Ovary (tissue), 9 donors: Measurements from ENCODE around the gene FHOD3. TPM values are rescaled to one million over a fixed set of nuclear protein-coding genes. Genes with fewer than 3 reads are reported as not detected.
"Not testable (repeated sequence)": the region's sequence is repeated elsewhere in the genome, so short reads cannot be mapped to it uniquely, and the experiment has no call there.

Source experiments
- DNase-seq, 5 donors: peaks; one replicate each; pipeline ENCODE4 v3.0.0-alpha.2; 2019 to 2020
- H3K27ac ChIP-seq, 2 donors: fragments of 200-600 bp; one replicate each; pipeline versions ENCODE4 v1.5.1 to v1.8.0; 2019 to 2022
- H3K27me3 ChIP-seq: fragments of 200-600 bp; one replicate; pipeline ENCODE4 v1.8.0; 2022
- H3K36me3 ChIP-seq: fragments of 200-600 bp; sonication (generic); one replicate; pipeline ENCODE4 v1.5.1; 2019
- H3K4me1 ChIP-seq: one replicate; pipeline ENCODE4 v1.8.1; 2013; ENCODE audit warnings: mild to moderate bottlenecking, moderate library complexity; ENCODE audit not compliant: insufficient read depth
- H3K4me3 ChIP-seq: fragments of 200-600 bp; sonication (generic); one replicate; pipeline ENCODE4 v1.5.1; 2017
- H3K9me3 ChIP-seq, 2 donors: fragments of 200-600 bp in 1 of 2; sonication (generic) in 1 of 2; one replicate each; pipeline versions ENCODE4 v1.5.1 to v1.8.1; 2013 to 2019; ENCODE audit warnings: mild to moderate bottlenecking in 1 of 2, moderate library complexity in 1 of 2
- CTCF ChIP-seq, 3 donors: fragments of 450-650 bp in 2 of 3; fragments of 200-600 bp in 1 of 3; IDR thresholded peaks; one replicate each; pipeline versions ENCODE4 v1.5.1 to v1.8.0; 2016 to 2022; ENCODE audit warnings: antibody characterized with exemption in 3 of 3, mild to moderate bottlenecking in 1 of 3
- EP300 ChIP-seq: sonication (generic); formaldehyde crosslinking; IDR thresholded peaks from one replicate; pipeline ENCODE4 v1.6.1; 2017; ENCODE audit warnings: antibody characterized with exemption
- POLR2A ChIP-seq: fragments of 450-650 bp; IDR thresholded peaks from one replicate; pipeline ENCODE4 v1.6.1; 2017; ENCODE audit warnings: antibody characterized with exemption, mild to moderate bottlenecking, moderate library complexity
- WGBS, 3 donors: extraction: QIAGEN DNeasy Blood & Tissue Kit in 1 of 3; methylation state at CpG; one replicate each; pipeline versions ENCODE4 v1.1.5 to v1.1.7; 2013 to 2017; 5-methylcytosine and 5-hydroxymethylcytosine counted together
- intact Hi-C, 4 donors: fragments of 100-400 bp; cut with DNase I; formaldehyde crosslinking; loops; one replicate each; pipeline versions ENCODE4 v1.11.0 to v1.15.1; 2022 to 2023
- polyA plus RNA-seq, 2 donors: library from polyadenylated mRNA; stranded (reverse); fragments of 200-250 nt in 1 of 2; fragments of 350-450 nt in 1 of 2; fragmentation: Illumina TruSeq in 1 of 2; extraction: RNeasy Lipid Tissue Mini Kit (QIAGEN cat#74804) in 1 of 2; gene quantifications; one replicate each; pipeline ENCODE4 v1.2.3, GENCODE V29; 2013 to 2014
- total RNA-seq, 7 donors: library from RNA; depleted of rRNA in 2 of 7; stranded (reverse); fragments of >200 nt in 2 of 7; fragmentation: NEBNext Ultra II Directional in 3 of 7; extraction: Animal tissue kit (Norgen Biotek cat#: 25700) in 3 of 7; gene quantifications; one replicate each; pipeline versions ENCODE4 v1.1.0 to v1.2.4, GENCODE V29; 2016 to 2023
- donor health status: DM: no; HTN: no; CAD: no; lungs with moderate emphysema.
- donor health status: DM: no; HTN: no; CAD: no.
- donor health status: Bipolar disorder and iron deficiency.
- donor health status: DM: yes; HTN: yes; CAD: no.
- donor health status: DM: no; HTN: no; CAD: no.
- donor health status: DM: yes; HTN: yes; CAD: no.

FHOD3 gene
- total and polyA plus RNA-seq, 9 donors: 3.5 to 62.5 (median 11.0) TPM

GRCh38 chr18:36543991-36544725, 246.6 kb downstream of the FHOD3 start:
- H3K9me3 ChIP-seq: no peaks in the 10 kb centered on the region
- H3K27me3 ChIP-seq: no peaks in the 10 kb centered on the region
- TF ChIP-seq CTCF (IDR thresholded peaks at IDR 0.05) (no peak), EP300 (no peak), POLR2A (no peak)
- no peaks in the 10 kb centered on the region for H3K36me3 ChIP-seq
- H3K4me3 ChIP-seq: no peak overlapping the region
- WGBS, 3 donors: 54 to 70% (median 56%) methylated on average over 15 of the region's 15 CpGs
- H3K4me1 ChIP-seq: peaks cover 7% of the 10 kb centered on the region
- intact Hi-C loops: no loop called here
- peak overlapping the region in 1 of 2 donors; percentile 67 for H3K27ac ChIP-seq
- DNase-seq: peak in 2 of 5 donors; percentile 19 to 29

DNA sequence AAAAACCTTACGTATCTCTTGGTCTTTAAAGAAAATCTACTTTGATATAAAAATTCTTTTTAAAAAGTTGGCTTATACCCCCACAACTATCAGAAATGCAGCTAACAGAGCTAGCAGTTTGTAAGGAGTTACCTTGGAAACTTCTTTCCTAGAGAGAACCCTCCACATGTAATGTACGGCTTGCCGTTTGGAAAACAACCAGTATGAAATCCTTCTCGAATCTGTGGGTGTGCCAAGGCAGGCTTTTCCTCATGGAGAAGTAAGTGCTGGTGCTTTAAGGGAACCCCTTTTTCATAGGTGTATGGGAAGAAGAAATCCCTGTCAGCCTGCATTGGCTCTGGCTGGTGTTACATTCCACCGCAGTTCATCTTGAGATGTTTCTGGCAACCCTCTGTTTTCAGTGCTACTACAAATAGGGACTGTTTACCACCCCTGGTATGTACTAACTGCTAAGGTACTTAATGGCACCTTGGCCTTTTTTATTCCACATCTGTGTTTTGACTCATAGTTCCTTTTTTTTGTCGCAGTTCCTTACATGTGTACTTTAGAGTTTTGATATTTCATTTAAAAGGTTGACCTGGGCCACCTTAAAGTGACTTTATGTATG, 248.4 kb downstream of the FHOD3 start:
- no peaks in the 10 kb centered on the region for H3K27me3 ChIP-seq
- TF ChIP-seq CTCF (IDR thresholded peaks at IDR 0.05) (no peak), EP300 (no peak), POLR2A (no peak)
- no peaks in the 10 kb centered on the region for H3K36me3 ChIP-seq
- H3K9me3 ChIP-seq: no peaks in the 10 kb centered on the region
- intact Hi-C loops: no loop called here
- no peak overlapping the region for H3K4me3 ChIP-seq
- WGBS, 3 donors: 68 to 87% (median 73%) methylated on average over 6 of the region's 6 CpGs
- no peak overlapping the region for H3K27ac ChIP-seq
- no peak for DNase-seq
- H3K4me1 ChIP-seq: peaks cover 7% of the 10 kb centered on the region

DNA sequence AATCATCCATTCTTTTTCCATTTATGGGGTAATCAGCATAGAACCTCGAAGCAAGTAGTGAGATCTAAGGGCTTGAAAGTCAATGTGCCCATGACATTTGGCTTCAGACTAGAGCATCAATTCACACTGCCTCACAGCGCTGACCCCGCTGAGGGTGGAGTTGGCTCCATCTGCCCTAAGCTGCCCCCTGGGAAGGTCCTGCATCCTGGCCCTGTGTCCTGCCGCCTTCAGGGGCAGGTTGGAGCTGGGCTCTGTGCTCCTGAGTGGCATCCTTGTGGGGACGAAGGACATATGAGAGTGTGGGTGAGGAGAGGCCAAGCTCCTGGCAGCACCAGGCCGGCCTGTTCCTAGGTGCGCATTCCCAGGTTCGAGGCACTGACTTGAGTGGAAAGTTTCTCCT, 249.4 kb downstream of the FHOD3 start:
- no peak overlapping the region for H3K4me3 ChIP-seq
- H3K9me3 ChIP-seq: no peaks in the 10 kb centered on the region
- 91 to 97% (median 94%) methylated on average over 8 of the region's 8 CpGs for WGBS, 3 donors
- H3K36me3 ChIP-seq: no peaks in the 10 kb centered on the region
- no peaks in the 10 kb centered on the region for H3K27me3 ChIP-seq
- no peak for DNase-seq
- TF ChIP-seq EP300 (no peak), CTCF (IDR thresholded peaks at IDR 0.05) (no peak), POLR2A (no peak)
- H3K4me1 ChIP-seq: peaks cover 7% of the 10 kb centered on the region
- intact Hi-C loops: no loop called here
- H3K27ac ChIP-seq: no peak overlapping the region

DNA sequence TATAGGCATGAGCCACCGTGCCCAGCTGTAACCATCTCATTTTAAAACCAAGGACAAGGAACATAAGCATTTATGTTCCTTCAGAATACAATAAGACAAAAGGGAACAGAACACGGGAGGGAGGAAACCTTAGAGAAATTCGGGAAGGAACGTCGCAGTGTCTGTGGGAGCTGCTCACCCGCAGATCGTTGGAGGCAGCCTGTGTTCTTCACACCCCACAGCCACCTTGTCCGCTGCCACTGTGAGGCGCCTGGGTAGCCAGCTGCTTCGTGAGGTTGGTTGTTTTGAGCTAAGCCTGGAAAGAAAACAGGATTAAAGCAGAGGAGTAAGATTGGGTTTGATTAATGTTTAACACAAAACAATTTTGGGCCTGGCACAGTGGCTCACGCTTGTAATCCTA, 250.0 kb downstream of the FHOD3 start:
- 90 to 95% (median 91%) methylated on average over 11 of the region's 11 CpGs for WGBS, 3 donors
- H3K4me3 ChIP-seq: no peak overlapping the region
- no peaks in the 10 kb centered on the region for H3K9me3 ChIP-seq
- no peak overlapping the region for H3K27ac ChIP-seq
- DNase-seq: no peak
- no peaks in the 10 kb centered on the region for H3K36me3 ChIP-seq
- intact Hi-C loops: no loop called here
- no peaks in the 10 kb centered on the region for H3K27me3 ChIP-seq
- TF ChIP-seq CTCF (IDR thresholded peaks at IDR 0.05) (no peak), EP300 (no peak), POLR2A (no peak)
- H3K4me1 ChIP-seq: peaks cover 7% of the 10 kb centered on the region

DNA sequence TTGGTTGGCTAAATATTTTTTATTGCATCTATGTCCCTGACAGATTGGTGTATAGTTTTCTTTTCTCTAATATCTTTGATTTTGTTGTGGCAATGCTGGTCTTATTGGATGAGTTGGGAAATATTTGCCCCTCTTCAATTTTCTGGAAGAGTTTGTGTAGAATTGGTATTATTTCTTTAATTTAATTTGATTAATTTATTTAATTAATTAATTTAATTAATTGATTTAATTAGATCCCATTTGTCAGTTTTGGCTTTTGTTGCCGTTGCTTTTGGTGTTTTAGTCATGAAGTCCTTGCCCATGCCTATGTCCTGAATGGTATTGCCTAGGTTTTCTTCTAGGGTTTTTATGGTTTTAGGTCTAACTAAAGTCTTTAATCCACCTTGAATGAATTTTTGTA, 253.8 kb downstream of the FHOD3 start:
- H3K27ac ChIP-seq, H3K9me3 ChIP-seq, H3K27me3 ChIP-seq, intact Hi-C loops, DNase-seq, H3K4me1 ChIP-seq, H3K4me3 ChIP-seq, H3K36me3 ChIP-seq: not testable (repeated sequence)
- 93 to 98% (median 94%) methylated on average over 1 of the region's 1 CpG for WGBS, 3 donors
